Fibroblast of skin of right biceps (primary cell): Measurements from ENCODE around the gene EEF1AKMT3.
"Not testable (repeated sequence)": the region's sequence is repeated elsewhere in the genome, so short reads cannot be mapped to it uniquely, and the experiment has no call there.

Experiments used
- DNase-seq: peaks from one replicate; pipeline ENCODE4 v3.0.0-alpha.2; 2013

EEF1AKMT3 gene

DNA sequence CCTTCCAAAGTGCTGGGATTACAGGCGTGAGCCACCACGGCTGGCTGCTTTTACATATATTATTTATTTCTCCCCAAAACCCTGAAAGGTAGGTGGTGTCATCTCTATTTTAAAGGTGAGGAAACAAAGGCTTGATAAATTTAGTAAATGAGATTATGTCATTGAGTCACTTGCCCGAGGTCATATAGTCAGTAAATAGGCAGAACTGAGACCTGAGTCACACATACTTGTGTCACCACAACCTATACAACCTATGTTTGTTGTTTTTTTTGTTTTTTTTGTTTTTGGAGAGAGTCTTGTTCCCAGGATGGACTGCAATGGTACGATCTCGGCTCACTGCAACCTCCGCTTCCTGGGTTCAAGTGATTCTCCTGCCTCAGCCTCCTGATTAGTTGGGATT lies 22.9 kb downstream of the EEF1AKMT3 start:
- DNase-seq, result no peak

DNA sequence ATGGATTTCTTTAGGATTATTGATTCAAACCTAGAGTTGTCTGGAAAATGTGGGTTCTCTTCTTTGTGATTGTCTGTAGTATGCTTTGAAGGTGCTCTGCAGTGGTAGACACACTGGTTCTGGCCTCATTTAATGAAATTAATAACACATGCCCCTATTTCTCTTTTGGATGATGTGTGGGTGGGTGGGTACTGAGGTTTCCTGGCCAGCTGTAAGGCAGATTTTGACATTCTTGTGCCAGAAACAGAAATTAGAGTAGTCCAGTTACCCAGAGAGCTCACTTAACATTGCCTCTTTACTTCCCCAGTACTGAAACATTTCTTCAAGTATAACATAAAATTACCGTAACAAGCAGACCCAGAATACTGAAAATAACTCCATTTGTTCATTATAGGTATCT lies 24.6 kb downstream of the EEF1AKMT3 start:
- DNase-seq, result no peak

DNA sequence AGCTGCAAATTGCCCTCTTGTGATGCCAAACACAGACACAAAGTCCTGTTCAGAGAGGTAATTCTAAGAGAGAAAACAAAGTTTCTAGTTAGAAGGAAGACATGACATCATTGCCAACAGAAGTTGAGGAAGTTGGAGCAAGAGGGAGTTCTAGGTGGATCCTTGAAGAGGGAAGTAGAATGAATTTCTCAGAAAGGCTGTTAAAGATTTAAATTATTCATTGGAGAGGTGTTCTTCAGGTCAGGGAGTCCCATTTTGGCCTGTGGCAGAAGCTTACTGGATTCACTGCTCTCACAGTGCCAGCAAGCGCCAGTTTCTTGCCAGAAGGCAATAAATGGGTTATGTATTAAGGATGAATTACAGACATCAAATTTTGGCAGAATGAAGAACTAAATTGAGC lies 25.5 kb downstream of the EEF1AKMT3 start:
- no peak for DNase-seq

DNA sequence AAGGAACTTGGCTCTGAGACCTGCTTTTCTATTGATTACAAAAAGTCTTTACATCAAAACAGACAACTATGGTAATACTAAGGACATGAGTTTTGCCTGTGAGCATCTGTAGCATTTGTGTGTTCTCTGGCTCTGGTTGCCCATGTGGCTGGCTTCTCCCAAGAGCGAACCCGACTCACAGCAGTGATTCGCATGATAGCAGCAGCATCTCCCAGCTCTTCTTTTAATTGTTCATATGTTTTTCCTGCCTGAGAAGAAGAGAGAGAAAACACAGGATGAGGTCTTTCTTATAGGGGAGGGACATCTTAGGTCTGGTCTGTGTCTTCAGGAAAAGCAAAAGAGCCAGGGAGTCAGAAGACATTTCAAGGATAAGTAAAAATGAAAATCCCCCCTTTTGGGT lies 28.6 kb downstream of the EEF1AKMT3 start:
- DNase-seq, result no peak

- no peak for DNase-seq
Observed at GRCh38 chr12:57802607-57803006, 30.2 kb downstream of the EEF1AKMT3 start.

GRCh38 chr12:57803319-57803893 lies 31.0 kb downstream of the EEF1AKMT3 start:
- DNase-seq, result peak; percentile 48

DNA sequence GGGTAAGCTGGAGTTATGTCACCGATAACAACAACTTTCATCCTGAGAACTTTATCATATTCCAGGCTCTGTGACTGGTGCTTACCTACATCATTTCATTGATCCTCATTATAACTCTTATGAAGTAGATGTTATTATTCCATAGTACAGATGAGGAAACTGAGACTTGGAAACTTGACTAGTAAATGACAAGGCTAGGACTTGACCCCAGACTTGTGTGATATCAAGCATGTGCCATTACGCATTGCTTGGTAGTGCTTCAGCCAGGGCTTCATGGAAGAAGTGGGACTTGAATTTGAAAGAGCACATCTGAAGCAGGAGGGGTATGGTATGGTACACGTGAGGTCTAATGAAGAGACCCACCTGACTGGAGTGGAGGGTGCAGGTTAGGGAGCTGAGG lies 34.3 kb downstream of the EEF1AKMT3 start:
- no peak for DNase-seq

DNA sequence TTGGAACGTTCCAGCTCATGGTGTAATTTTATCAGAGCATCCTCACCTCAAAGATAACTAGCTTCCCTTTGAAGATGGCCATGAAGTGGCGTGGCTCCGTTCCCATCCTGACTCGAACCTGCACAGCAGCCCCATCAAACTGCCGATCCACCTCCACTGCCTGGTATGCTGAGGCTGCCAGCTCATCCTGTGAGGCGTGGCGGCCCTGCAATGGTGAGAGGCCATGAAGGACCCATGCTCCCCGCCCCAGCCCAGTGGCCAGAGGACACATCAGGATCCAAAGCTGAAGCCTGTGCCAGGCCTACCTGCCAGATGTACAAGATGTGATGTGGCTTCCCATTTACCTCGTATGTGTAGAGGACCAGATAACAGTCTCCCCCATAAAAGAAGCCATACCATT lies 34.9 kb downstream of the EEF1AKMT3 start:
- no peak for DNase-seq

GRCh38 chr12:57808351-57808750 lies 35.9 kb downstream of the EEF1AKMT3 start:
- no peak for DNase-seq

- no peak for DNase-seq
Observed at GRCh38 chr12:57809425-57809824, 37.0 kb downstream of the EEF1AKMT3 start.

DNA sequence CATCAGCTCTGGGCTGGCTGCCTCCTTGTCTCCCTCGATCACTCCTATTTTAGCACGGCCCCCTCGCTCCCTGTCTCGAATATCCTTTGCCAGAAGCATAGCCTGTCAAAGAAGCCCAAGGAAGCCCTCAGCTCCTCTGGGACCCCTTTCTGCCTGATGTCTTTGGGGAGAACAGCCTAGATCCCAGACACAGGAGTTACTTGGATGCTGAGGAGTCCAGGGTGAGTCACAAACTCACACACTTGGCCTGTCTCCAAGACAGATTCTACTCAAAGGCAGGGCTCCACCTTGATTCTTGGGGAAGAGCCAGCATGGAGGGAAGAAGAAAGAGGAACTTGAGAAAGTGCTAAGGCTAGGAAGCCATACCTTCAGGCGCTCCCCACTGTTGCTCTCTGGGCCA lies 38.0 kb downstream of the EEF1AKMT3 start:
- DNase-seq, result peak; percentile 76

DNA sequence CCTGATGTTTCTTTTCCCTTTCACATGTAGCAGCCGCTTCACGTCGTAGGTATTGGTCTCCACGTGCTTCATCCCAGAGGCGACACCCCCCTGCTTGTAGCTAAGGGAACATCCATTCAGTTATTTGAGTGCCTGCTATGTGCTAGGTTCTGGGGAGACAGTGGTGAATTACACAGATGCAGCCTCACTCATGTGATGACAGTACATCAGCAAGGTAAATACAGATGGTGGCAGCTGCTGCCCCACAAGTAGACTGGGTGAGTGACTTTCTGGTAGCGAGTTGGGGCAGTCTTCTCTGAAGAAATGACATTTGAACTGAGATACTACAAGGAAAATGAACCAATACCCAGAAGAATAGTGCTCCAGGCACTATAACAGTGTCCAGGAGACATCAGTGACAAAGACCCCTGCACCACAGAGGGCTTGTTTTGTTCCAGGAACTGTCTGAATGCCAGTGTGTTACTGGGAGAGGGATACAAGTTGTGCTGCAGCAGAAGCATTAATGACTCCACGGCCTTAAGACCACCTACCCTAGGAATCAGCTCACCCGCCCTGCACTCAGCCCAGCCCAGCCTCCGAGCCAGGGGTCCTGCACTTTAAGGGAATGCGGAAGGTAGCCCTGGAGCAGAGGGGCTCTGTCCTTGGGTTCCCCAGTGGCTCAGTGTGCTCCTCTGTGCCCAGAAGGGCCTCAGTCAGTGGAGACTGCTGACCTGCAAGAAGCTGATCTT lies 38.8 kb downstream of the EEF1AKMT3 start:
- DNase-seq, result no peak

DNA sequence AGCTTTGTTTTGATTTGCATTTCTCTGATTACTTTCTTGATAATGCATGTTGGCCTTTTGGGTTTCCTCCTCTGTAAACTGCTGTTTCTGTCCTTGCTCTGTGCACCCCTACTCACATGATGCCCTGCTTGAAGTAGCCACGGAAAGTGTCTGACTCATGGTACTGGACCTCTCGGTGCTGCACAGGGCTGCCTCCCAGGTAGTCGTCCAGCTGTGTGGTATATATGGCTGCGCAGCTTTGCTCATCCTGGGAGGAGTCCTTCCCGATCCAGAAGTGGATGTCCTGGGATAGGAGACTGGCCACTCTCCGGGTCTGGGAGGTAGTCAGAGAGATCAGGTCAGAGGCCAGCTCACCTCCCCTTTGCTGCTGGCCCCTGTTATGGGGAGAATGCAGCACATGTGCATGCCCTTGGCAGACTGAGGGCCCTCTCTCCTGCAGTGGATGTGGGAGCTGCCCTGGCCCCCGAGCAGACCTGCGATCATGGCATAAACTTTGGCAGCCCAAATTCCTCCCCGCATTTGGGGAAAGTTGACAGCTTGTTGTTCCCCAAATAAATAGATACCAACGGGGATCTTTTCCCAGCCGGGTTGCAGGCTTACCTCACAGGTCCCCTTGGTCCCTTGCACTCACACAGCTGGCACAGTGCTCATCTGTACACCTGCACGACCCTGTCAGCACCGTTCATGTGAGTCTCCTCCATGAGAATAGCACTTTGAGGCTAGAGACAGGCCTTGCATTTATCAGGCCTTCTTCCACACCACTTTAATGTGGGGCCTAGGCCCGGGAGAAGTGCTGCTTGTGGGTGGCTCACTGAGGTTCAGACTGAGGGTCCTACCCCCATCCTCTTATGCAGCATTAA lies 40.9 kb downstream of the EEF1AKMT3 start:
- DNase-seq, result no peak

DNA sequence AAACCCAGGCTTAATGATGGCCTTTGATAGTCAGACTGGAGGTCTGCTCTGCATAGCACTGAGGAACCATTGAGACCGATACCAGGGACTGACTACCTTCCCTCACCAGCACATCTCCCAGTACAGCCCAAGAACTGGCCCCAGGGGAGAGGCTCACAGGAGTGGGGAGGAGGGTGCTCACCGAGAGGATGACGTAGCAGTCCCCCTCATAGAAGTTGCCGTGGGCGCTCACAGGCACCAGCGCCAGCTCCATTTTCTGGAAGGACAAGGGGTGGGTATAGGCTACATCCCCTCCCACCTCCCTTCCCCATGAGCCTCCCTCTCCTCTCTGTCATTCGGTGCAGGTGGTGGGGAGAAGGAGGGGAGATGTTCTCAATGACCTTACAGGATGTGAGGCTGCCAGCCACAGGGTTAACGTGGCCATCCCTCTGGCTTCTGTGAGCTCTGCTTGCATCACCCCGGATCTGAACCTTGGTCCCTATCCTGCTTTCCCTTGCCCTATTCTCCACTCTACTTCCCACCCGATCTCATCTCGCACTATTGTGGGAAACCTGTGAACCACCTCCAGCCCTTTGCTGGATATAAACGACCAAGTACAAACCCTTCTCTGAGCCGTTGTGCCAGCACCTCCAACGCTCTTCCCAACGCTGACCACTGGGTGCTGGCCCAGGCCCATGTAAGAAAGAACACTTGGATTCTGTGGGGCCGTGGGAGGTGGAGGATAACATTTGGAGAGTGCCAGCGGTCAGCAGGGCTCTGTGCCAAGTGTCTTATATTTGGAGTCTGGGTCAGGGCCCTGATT lies 41.8 kb downstream of the EEF1AKMT3 start:
- no peak for DNase-seq

DNA sequence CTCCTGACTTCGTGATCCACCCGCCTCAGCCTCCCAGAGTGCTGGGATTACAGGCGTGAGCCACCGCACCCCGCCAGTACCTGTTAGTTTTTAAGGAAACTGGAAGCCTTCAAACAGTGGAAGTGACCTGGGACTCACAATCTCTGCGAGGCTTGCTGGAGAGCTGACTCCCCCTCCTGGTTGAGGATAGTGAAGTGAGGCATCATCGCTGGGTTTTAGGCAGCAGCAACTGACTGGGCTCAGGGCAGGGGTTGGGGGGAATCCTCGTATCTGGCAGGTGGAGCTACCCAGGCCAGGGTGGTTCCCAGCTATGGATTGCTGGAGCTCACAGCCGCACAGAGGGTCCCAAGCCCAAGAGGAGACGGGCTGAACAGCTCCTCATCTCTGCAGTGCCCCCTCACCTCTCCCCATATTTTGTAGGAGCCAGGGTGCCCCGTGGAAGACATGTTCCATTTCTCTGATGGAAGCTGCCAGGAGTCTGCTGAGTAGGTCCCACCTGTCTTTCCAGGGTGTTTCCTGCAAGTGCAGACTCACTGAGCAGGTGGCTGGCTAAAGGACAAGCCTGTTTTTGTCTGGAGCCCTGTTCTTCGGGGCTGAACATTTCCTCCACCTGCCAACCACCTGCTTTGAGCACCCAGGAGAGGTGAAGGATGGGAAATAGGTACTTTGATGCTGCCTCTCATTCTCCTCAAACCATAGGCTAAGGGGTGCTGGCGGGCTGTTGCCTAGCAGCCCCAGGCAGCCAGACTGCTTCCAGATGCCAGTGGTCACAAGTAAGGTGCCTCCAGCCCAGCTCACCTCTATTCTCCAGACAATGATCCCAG lies 43.0 kb downstream of the EEF1AKMT3 start:
- no peak for DNase-seq

DNA sequence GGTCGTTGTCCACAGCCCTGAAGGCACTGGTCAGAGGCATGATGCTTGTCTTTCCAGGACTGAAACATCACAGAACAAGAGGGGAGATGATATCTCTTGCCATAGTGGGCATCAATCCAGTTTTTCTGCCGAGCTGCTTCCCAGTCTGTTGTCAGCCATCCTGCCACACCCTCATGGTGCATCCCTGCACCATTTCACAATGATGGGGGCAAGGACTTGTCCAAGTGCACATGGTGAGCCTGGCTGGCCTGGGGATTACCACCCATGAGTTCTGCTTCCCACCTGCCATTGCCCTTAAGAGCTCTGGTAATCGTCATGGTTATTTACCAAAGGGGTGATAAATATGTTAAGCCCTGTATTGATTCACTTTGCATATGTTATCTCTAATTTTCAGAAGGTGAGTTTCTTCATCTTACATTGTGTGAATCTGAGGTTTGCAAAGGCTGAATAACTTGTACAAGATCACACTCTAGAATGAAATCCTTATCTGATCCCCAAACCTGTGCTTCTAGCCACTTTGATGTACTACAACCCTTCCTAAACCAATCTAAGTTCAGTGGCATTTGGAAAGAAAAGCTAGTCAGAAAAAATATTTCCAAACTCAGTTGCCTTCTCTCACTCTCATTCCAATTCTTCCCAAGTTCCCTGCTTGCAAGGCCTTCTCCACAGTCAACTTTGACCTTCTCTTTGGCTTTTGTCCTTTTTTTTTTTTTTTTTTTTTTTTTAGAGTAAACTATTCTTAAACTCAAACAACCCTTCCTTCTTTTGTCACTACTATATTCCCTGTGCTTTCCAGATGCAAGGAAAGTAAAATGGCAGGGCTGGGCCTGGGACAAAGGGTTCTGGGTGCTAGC lies 43.8 kb downstream of the EEF1AKMT3 start:
- DNase-seq, result no peak

DNA sequence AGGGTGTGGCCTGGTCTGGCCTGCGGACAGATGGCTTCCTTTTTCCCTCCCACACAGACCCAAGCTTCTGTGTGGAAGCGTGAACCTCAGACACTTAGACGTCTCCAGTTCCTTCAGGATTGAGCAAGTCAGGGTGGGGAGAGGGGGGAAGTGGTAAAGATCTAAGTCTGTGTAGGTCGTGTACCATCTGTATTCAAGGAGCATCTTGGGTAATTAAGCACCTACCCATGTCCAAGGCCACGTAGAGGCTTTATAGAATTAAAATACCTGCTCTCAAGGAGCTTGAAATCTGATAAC lies 44.4 kb downstream of the EEF1AKMT3 start:
- no peak for DNase-seq

DNA sequence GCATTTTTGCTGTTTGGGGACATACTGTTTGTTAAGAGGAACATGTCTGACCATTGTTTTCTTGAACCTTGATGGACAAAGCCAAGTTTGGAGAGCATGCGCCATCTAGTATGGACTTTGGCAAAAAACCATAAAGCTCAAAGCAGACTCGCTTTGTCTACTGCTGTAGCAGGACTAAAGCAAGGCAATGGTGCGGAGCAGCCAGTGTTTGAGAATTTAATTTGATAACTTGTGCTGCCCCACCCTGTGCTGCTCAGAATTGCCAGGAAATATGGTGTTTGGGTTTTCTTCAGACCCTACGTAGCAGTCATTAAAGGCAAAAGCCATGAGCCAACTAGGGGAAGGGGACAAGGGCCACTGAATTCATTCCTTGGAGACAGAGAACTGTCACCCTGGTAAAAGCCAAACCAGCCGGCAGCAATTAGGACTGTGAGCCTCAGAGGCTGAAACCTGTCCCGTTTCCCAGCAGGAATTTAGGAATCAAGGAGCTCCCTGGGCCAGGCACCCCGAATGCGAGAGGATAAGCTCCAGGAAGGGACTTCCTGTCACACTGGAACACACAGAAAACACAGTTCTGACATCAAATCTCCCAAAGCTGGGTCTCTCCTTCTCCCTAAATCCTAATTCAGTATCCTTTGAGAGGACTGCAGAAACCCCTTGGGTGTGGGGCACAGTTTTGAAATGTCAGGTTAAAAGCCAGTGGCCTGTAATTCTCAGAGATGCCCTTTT lies 45.0 kb downstream of the EEF1AKMT3 start:
- no peak for DNase-seq

DNA sequence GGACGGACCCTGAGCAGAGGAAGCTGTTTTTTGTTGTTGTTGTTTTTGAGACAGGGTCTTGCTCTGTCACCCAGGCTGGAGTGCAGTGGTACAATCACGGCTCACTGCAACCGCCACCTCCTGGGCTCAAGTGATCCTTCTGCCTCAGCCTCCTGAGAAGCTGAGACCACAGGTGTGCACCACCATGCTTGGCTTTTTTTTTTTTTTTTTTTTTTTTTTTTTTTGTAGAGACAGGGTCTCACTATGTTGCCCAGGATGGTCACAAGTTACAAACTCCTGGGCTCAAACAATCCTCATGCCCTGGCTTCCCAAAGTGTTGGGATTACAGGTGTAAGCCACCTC lies 45.5 kb downstream of the EEF1AKMT3 start:
- DNase-seq, result not testable (repeated sequence)

GRCh38 chr12:57820119-57820518 lies 47.7 kb downstream of the EEF1AKMT3 start:
- DNase-seq, result not testable (repeated sequence)

- not testable (repeated sequence) for DNase-seq
Observed at GRCh38 chr12:57821015-57821414, 48.6 kb downstream of the EEF1AKMT3 start.
